Lower lobe of right lung (tissue), 2 donors: ENCODE data around the gene PPT2. TPM values are rescaled to one million over a fixed set of nuclear protein-coding genes. Genes with fewer than 3 reads are reported as not detected.
A peak's percentile ranks its signal among the peaks of the same experiment; 100 is the strongest.

ENCODE experiments used
- ATAC-seq, 2 donors: fragments of 200-7000 bp; cut with Tn5 transposase; one replicate each; pipeline ENCODE4 v1.9.1; 2020 to 2022; ENCODE audit warnings: mild to moderate bottlenecking in 2 of 2, moderate library complexity in 2 of 2
- DNase-seq: peaks from one replicate; pipeline ENCODE4 v3.0.0-alpha.2; 2020
- H3K27ac ChIP-seq: fragments of 200-600 bp; one replicate; pipeline ENCODE4 v1.8.0; 2022
- H3K27me3 ChIP-seq: fragments of 200-600 bp; one replicate; pipeline ENCODE4 v1.8.0; 2022; ENCODE audit warnings: low read depth
- H3K36me3 ChIP-seq: fragments of 200-600 bp; one replicate; pipeline ENCODE4 v1.8.0; 2022; ENCODE audit warnings: mild to moderate bottlenecking
- H3K4me1 ChIP-seq: fragments of 200-600 bp; one replicate; pipeline ENCODE4 v1.8.0; 2022
- H3K4me3 ChIP-seq: fragments of 200-600 bp; one replicate; pipeline ENCODE4 v1.8.0; 2022; ENCODE audit warnings: mild to moderate bottlenecking
- H3K9me3 ChIP-seq: fragments of 200-600 bp; one replicate; pipeline ENCODE4 v1.8.0; 2022
- intact Hi-C: fragments of 100-400 bp; cut with DNase I; formaldehyde crosslinking; loops from one replicate; pipeline ENCODE4 v1.11.0; 2022
- total RNA-seq: library from RNA; stranded (reverse); fragmentation: NEBNext Ultra II Directional; extraction: Animal tissue kit (Norgen Biotek cat#: 25700); gene quantifications from one replicate; pipeline ENCODE4 v1.2.1, GENCODE V29; 2021
- TF ChIP-seq, protein P1 (sequence below): fragments of 200-600 bp; IDR thresholded peaks from one replicate; pipeline ENCODE4 v1.8.0; 2022; ENCODE audit warnings: antibody characterized with exemption, mild to moderate bottlenecking
- donor health status: DM: no; HTN: yes; CAD: no; lungs with severe emphysema.

Gene PPT2
- total RNA-seq, 1 donor from 2014 or later: 13.7 TPM

GRCh38 chr6:32188381-32189068 is 34.6 kb downstream of the PPT2 start:
- ATAC-seq: no peak
- no peaks in the 10 kb centered on the region for H3K9me3 ChIP-seq
- TF ChIP-seq, protein P1, sequence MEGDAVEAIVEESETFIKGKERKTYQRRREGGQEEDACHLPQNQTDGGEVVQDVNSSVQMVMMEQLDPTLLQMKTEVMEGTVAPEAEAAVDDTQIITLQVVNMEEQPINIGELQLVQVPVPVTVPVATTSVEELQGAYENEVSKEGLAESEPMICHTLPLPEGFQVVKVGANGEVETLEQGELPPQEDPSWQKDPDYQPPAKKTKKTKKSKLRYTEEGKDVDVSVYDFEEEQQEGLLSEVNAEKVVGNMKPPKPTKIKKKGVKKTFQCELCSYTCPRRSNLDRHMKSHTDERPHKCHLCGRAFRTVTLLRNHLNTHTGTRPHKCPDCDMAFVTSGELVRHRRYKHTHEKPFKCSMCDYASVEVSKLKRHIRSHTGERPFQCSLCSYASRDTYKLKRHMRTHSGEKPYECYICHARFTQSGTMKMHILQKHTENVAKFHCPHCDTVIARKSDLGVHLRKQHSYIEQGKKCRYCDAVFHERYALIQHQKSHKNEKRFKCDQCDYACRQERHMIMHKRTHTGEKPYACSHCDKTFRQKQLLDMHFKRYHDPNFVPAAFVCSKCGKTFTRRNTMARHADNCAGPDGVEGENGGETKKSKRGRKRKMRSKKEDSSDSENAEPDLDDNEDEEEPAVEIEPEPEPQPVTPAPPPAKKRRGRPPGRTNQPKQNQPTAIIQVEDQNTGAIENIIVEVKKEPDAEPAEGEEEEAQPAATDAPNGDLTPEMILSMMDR: no peak
- H3K36me3 ChIP-seq: peaks cover 27% of the 10 kb centered on the region
- H3K4me3 ChIP-seq: peak overlapping the region; percentile 76
- H3K4me1 ChIP-seq: peaks cover 65% of the 10 kb centered on the region
- DNase-seq: no peak
- H3K27me3 ChIP-seq: no peaks in the 10 kb centered on the region
- peak overlapping the region; percentile 91 for H3K27ac ChIP-seq
- intact Hi-C loops: no loop called here

DNA sequence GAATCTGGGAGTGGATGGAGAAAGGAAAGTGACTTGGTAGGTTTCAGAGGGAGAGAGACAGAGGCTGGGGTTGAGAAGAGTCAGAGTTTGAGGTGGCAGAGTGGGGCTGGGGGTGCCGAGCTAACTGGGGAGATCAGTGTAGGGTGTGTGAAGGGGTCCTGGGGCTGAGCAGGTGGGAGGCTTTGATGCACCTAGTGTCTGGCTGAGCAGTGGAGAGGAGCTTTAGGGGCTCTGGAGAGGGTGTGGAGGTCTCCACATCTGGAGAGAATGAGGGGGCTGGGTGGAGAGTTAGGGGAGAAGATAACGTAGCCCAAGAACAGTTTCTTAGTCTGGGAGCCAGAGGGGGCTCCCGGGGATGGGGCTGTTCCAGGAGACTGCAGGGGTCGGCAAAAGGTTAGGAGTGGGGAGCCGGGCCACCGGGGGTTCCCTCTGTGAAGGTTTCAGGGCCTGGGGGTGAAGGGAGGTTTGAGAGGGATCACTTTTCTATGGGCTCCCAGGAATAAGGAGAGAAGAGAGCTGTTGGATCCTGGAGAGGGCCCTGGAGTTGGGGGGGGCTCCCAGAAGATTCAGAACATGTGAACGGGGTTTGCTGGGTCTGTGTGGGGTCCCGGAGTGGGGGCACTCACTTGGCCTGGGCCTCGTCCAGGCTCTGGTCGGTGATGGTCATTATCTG is 35.3 kb downstream of the PPT2 start:
- H3K4me3 ChIP-seq: peak overlapping the region; percentile 76
- H3K9me3 ChIP-seq: no peaks in the 10 kb centered on the region
- no peak for DNase-seq
- H3K4me1 ChIP-seq: peaks cover 65% of the 10 kb centered on the region
- peak overlapping the region; percentile 91 for H3K27ac ChIP-seq
- no peaks in the 10 kb centered on the region for H3K27me3 ChIP-seq
- TF ChIP-seq, protein P1: no peak
- H3K36me3 ChIP-seq: peaks cover 26% of the 10 kb centered on the region
- ATAC-seq: peak; percentile 0 to 2
- intact Hi-C loops: no loop called here

DNA sequence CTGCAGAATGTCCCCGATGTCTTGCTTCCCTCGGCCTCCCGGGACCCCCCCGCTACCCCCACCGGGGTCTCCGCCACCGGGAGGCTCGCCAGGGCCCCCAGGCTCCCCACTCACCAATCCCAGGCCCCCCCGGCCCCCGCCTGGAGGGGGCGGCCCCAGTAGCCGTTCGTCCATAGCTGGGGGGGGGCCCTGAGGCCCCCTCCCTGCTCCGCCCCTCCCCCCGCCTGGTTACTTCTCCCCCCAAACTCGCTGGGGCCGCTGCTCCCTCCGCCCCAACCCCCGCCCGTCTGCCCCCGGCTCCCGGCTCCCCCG is 35.8 kb downstream of the PPT2 start:
- Histone ChIP-seq H3K4me3 (peak overlapping the region; percentile 76), H3K4me1 (peaks cover 66% of the 10 kb centered on the region), H3K36me3 (peaks cover 26% of the 10 kb centered on the region), H3K27ac (peak overlapping the region; percentile 91), H3K9me3 (no peaks in the 10 kb centered on the region), H3K27me3 (no peaks in the 10 kb centered on the region)
- peak; percentile 1 to 7 for ATAC-seq
- intact Hi-C loops: no loop called here
- TF ChIP-seq, protein P1: no peak
- DNase-seq: no peak

- Histone ChIP-seq H3K27ac (peak within 1 kb of the TSS; percentile 91), H3K36me3 (peaks cover 26% of the 10 kb centered on the region), H3K4me1 (peaks cover 71% of the 10 kb centered on the region), H3K9me3 (no peaks in the 10 kb centered on the region), H3K4me3 (peak within 1 kb of the TSS; percentile 76), H3K27me3 (no peaks in the 10 kb centered on the region)
- DNase-seq: peak; percentile 91
- intact Hi-C loops: no loop called here
- TF ChIP-seq, protein P1: no peak
- peak; percentile 81 to 84 for ATAC-seq
Observed at GRCh38 chr6:32190054-32190851, 36.3 kb downstream of the PPT2 start, which contains the start of gene PBX2. TSS of gene PBX2 (minus strand) at chr6:32190202. CDS start at chr6:32189915, 287 bp downstream.

- Histone ChIP-seq H3K36me3 (peaks cover 24% of the 10 kb centered on the region), H3K4me3 (peak overlapping the region; percentile 76), H3K9me3 (no peaks in the 10 kb centered on the region), H3K27ac (peak overlapping the region; percentile 91), H3K4me1 (peaks cover 72% of the 10 kb centered on the region), H3K27me3 (no peaks in the 10 kb centered on the region)
- TF ChIP-seq, protein P1: no peak
- DNase-seq (no peak), ATAC-seq (no peak)
- intact Hi-C loops: no loop called here
Observed at GRCh38 chr6:32190911-32191677, 37.2 kb downstream of the PPT2 start.
